ENCODE data around the gene ST7. TPM values are rescaled to one million over a fixed set of nuclear protein-coding genes. Genes with fewer than 3 reads are reported as not detected.

ST7 gene
- polyA plus RNA-seq, 1 donor from 2014 or later: 76.8 TPM

DNA sequence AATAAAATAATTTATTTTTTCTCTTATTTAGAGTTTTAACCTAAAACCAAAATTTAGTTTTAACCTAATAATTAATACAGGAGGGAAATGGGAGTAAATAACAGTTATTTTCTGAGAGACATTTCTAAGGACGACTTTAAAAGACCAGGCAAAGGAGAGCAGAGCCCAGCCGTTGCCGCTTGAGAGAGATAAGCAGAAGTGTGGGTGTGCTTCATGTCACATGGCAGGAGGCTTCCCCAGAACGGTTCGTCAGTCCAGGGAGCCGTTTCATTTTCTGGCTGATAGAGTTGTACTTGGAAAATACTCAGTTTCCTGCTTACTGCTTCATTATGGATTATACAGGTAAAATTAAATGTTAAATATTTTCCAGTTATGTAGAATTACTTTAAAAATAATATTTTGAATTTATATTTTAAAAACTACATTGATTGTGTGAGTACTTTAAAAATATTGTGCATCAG, 61.4 kb downstream of the ST7 start:
- no peak overlapping the region for H2AFZ ChIP-seq (ENCODE audit: low read depth, low read length)
- no peaks in the 10 kb centered on the region for H4K20me1 ChIP-seq (ENCODE audit: insufficient read depth)
- H3K9me2 ChIP-seq (ENCODE audit: insufficient read depth, low read length): no peaks in the 10 kb centered on the region
- no peaks in the 10 kb centered on the region for H3K9me3 ChIP-seq (ENCODE audit: low read length)
- H3K79me2 ChIP-seq (replicated peaks; ENCODE audit: insufficient read depth, low read length): peaks cover 4% of the 10 kb centered on the region
- H3K9ac ChIP-seq (ENCODE audit: low read length): no peak overlapping the region
- no peak for TF ChIP-seq TAF1 (IDR thresholded peaks at IDR 0.05; ENCODE audit: low read depth)
- TF ChIP-seq POLR2AphosphoS5 (IDR thresholded peaks at IDR 0.05): no peak
- TF ChIP-seq, protein P1, sequence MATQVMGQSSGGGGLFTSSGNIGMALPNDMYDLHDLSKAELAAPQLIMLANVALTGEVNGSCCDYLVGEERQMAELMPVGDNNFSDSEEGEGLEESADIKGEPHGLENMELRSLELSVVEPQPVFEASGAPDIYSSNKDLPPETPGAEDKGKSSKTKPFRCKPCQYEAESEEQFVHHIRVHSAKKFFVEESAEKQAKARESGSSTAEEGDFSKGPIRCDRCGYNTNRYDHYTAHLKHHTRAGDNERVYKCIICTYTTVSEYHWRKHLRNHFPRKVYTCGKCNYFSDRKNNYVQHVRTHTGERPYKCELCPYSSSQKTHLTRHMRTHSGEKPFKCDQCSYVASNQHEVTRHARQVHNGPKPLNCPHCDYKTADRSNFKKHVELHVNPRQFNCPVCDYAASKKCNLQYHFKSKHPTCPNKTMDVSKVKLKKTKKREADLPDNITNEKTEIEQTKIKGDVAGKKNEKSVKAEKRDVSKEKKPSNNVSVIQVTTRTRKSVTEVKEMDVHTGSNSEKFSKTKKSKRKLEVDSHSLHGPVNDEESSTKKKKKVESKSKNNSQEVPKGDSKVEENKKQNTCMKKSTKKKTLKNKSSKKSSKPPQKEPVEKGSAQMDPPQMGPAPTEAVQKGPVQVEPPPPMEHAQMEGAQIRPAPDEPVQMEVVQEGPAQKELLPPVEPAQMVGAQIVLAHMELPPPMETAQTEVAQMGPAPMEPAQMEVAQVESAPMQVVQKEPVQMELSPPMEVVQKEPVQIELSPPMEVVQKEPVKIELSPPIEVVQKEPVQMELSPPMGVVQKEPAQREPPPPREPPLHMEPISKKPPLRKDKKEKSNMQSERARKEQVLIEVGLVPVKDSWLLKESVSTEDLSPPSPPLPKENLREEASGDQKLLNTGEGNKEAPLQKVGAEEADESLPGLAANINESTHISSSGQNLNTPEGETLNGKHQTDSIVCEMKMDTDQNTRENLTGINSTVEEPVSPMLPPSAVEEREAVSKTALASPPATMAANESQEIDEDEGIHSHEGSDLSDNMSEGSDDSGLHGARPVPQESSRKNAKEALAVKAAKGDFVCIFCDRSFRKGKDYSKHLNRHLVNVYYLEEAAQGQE (IDR thresholded peaks at IDR 0.05; ENCODE audit: borderline replicate concordance): no peak
- no peak for TF ChIP-seq EZH2 (IDR thresholded peaks at IDR 0.05; ENCODE audit: borderline replicate concordance, insufficient read depth, low read length, poor library complexity, severe bottlenecking)
- no peak for TF ChIP-seq EP300 (conservative IDR thresholded peaks at IDR 0.05; ENCODE audit: poor library complexity, severe bottlenecking)
- TF ChIP-seq, protein P2, sequence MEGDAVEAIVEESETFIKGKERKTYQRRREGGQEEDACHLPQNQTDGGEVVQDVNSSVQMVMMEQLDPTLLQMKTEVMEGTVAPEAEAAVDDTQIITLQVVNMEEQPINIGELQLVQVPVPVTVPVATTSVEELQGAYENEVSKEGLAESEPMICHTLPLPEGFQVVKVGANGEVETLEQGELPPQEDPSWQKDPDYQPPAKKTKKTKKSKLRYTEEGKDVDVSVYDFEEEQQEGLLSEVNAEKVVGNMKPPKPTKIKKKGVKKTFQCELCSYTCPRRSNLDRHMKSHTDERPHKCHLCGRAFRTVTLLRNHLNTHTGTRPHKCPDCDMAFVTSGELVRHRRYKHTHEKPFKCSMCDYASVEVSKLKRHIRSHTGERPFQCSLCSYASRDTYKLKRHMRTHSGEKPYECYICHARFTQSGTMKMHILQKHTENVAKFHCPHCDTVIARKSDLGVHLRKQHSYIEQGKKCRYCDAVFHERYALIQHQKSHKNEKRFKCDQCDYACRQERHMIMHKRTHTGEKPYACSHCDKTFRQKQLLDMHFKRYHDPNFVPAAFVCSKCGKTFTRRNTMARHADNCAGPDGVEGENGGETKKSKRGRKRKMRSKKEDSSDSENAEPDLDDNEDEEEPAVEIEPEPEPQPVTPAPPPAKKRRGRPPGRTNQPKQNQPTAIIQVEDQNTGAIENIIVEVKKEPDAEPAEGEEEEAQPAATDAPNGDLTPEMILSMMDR (IDR thresholded peaks at IDR 0.05; ENCODE audit: poor library complexity, severe bottlenecking): no peak
- TF ChIP-seq SMC3 (conservative IDR thresholded peaks at IDR 0.05; ENCODE audit: poor library complexity): no peak
- TF ChIP-seq RAD21 (conservative IDR thresholded peaks at IDR 0.05): no peak
- TF ChIP-seq MXI1 (conservative IDR thresholded peaks at IDR 0.05; ENCODE audit: poor library complexity, severe bottlenecking): no peak
- no peak overlapping the region for H3K27ac ChIP-seq (ENCODE audit: low read length)
- peaks cover 5% of the 10 kb centered on the region for H3F3A ChIP-seq (ENCODE audit: insufficient read depth, low read length, poor library complexity, severe bottlenecking)
- no peak overlapping the region for H3K4me3 ChIP-seq (ENCODE audit: low read length)
- no peak overlapping the region for H3K4me2 ChIP-seq (ENCODE audit: low read length)
- no peaks in the 10 kb centered on the region for H3K27me3 ChIP-seq (ENCODE audit: insufficient read depth, low read depth, low read length)
- no peaks in the 10 kb centered on the region for H3K36me3 ChIP-seq (ENCODE audit: insufficient read depth, low read length)

DNA sequence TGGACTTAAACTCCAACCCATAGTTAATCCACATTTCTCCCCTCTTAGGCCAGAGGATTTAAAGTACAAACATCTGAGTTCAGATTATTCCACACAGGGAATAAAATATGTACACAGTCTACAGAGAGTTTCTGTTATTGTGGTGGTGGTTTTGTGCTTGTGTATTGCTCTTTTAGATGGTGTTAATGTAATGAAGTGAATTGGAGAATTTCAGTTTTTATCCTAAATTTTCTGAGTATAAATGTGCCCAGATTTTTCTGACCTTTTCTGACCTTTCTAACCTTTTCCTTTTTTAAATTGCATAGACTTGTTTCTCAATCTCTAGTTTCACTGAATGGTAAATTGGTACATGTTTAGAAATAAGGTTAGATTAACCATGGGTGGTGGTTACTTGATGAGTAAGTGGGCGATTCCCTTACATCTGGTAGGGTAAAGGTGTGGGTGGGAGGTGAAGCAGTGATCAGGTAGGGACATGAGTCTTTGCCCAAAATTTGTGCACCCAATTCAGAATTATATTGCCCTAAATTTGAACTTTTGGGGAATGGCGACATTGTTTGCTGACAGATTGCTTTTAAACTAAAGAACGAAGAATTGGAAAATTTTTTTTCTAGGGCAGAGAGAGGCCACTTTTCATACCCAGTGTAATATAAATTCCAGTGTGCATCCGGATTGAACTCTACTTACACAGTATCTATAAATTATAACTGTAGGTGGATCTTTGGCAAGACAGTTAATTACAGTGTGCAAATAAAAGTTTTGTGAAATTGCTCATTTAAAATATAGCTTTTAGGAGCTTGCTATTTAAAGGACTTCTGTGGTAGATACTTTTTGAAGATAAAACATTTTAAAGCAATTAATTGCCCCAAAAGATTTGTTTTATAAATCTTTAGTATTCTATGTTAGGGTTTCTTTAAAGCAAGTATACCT, 62.2 kb downstream of the ST7 start:
- no peaks in the 10 kb centered on the region for H3K36me3 ChIP-seq (ENCODE audit: insufficient read depth, low read length)
- no peak overlapping the region for H3K9ac ChIP-seq (ENCODE audit: low read length)
- H3K4me3 ChIP-seq (ENCODE audit: low read length): no peak overlapping the region
- H2AFZ ChIP-seq (ENCODE audit: low read depth, low read length): no peak overlapping the region
- no peak overlapping the region for H3K27ac ChIP-seq (ENCODE audit: low read length)
- TF ChIP-seq, protein P2 (IDR thresholded peaks at IDR 0.05; ENCODE audit: poor library complexity, severe bottlenecking): no peak
- no peak for TF ChIP-seq EP300 (conservative IDR thresholded peaks at IDR 0.05; ENCODE audit: poor library complexity, severe bottlenecking)
- TF ChIP-seq, protein P1 (IDR thresholded peaks at IDR 0.05; ENCODE audit: borderline replicate concordance): no peak
- TF ChIP-seq EZH2 (IDR thresholded peaks at IDR 0.05; ENCODE audit: borderline replicate concordance, insufficient read depth, low read length, poor library complexity, severe bottlenecking): no peak
- no peak for TF ChIP-seq MXI1 (conservative IDR thresholded peaks at IDR 0.05; ENCODE audit: poor library complexity, severe bottlenecking)
- TF ChIP-seq SMC3 (conservative IDR thresholded peaks at IDR 0.05; ENCODE audit: poor library complexity): no peak
- no peak for TF ChIP-seq TAF1 (IDR thresholded peaks at IDR 0.05; ENCODE audit: low read depth)
- no peak for TF ChIP-seq POLR2AphosphoS5 (IDR thresholded peaks at IDR 0.05)
- no peak for TF ChIP-seq RAD21 (conservative IDR thresholded peaks at IDR 0.05)
- H4K20me1 ChIP-seq (ENCODE audit: insufficient read depth): no peaks in the 10 kb centered on the region
- H3K4me2 ChIP-seq (ENCODE audit: low read length): no peak overlapping the region
- peaks cover 6% of the 10 kb centered on the region for H3F3A ChIP-seq (ENCODE audit: insufficient read depth, low read length, poor library complexity, severe bottlenecking)
- H3K27me3 ChIP-seq (ENCODE audit: insufficient read depth, low read depth, low read length): no peaks in the 10 kb centered on the region
- no peaks in the 10 kb centered on the region for H3K9me3 ChIP-seq (ENCODE audit: low read length)
- no peaks in the 10 kb centered on the region for H3K9me2 ChIP-seq (ENCODE audit: insufficient read depth, low read length)
- peaks cover 7% of the 10 kb centered on the region for H3K79me2 ChIP-seq (replicated peaks; ENCODE audit: insufficient read depth, low read length)
